ENCODE results near the gene AMDHD2. TPM values are rescaled to one million over a fixed set of nuclear protein-coding genes. Genes with fewer than 3 reads are reported as not detected.

The AMDHD2 gene
- total RNA-seq, 2 experiments from 2014 or later, result 51.8 to 59.7 TPM

- Histone ChIP-seq H3K4me2 (ENCODE audit: low read length) (no peak overlapping the region), H3K79me2 (ENCODE audit: insufficient read depth, low read depth, low read length) (no peaks in the 10 kb centered on the region), H3K27ac (ENCODE audit: low read depth, low read length, poor library complexity, severe bottlenecking) (no peak overlapping the region), H4K20me1 (ENCODE audit: insufficient read depth, low read length) (no peaks in the 10 kb centered on the region), H3K4me3 (ENCODE audit: low read depth, low read length, poor library complexity, severe bottlenecking) (no peak overlapping the region), H3K9me3 (ENCODE audit: low read length) (no peaks in the 10 kb centered on the region), H2AFZ (ENCODE audit: low read length) (no peak overlapping the region), H3K36me3 (ENCODE audit: insufficient read depth, low read length) (peaks cover 36% of the 10 kb centered on the region), H3K4me1 (ENCODE audit: insufficient read depth, low read length, poor library complexity, severe bottlenecking) (peaks cover 6% of the 10 kb centered on the region), H3K9me2 (ENCODE audit: insufficient read depth, low read length) (no peaks in the 10 kb centered on the region)
- no TSS peak for BruUV-seq (replicated peaks)
- no peak for DNase-seq (ENCODE audit: low spot score)
- intact Hi-C loops (cut with micrococcal nuclease; ENCODE audit: unreplicated experiment), result no loop called here
- TF ChIP-seq EZH2phosphoT487 (IDR thresholded peaks at IDR 0.05; ENCODE audit: borderline replicate concordance, low read depth, low read length) (no peak), CTCF (conservative IDR thresholded peaks at IDR 0.05; ENCODE audit: low read length) (no peak)
- POLR2A ChIA-PET, result no interaction called here
- CTCF ChIA-PET (ENCODE audit: unreplicated experiment), result no interaction called here
Measured at GRCh38 chr16:2526135-2526534, 6.0 kb downstream of the AMDHD2 start.

GRCh38 chr16:2527071-2527783 lies 7.1 kb downstream of the AMDHD2 start:
- no TSS peak for BruUV-seq (replicated peaks)
- TF ChIP-seq CTCF (conservative IDR thresholded peaks at IDR 0.05; ENCODE audit: low read length) (no peak), EZH2phosphoT487 (IDR thresholded peaks at IDR 0.05; ENCODE audit: borderline replicate concordance, low read depth, low read length) (no peak)
- Histone ChIP-seq H3K9me3 (ENCODE audit: low read length) (no peaks in the 10 kb centered on the region), H3K4me3 (ENCODE audit: low read depth, low read length, poor library complexity, severe bottlenecking) (no peak overlapping the region), H3K27ac (ENCODE audit: low read depth, low read length, poor library complexity, severe bottlenecking) (no peak overlapping the region), H2AFZ (ENCODE audit: low read length) (no peak overlapping the region), H3K4me2 (ENCODE audit: low read length) (no peak overlapping the region), H3K9me2 (ENCODE audit: insufficient read depth, low read length) (no peaks in the 10 kb centered on the region), H3K4me1 (ENCODE audit: insufficient read depth, low read length, poor library complexity, severe bottlenecking) (peaks cover 8% of the 10 kb centered on the region), H3K36me3 (ENCODE audit: insufficient read depth, low read length) (peaks cover 36% of the 10 kb centered on the region), H3K79me2 (ENCODE audit: insufficient read depth, low read depth, low read length) (no peaks in the 10 kb centered on the region), H4K20me1 (ENCODE audit: insufficient read depth, low read length) (no peaks in the 10 kb centered on the region)
- intact Hi-C loops (cut with micrococcal nuclease; ENCODE audit: unreplicated experiment), result no loop called here
- ChIA-PET CTCF (ENCODE audit: unreplicated experiment) (no interaction called here), POLR2A (no interaction called here)
- no peak for DNase-seq (ENCODE audit: low spot score)

GRCh38 chr16:2527784-2528100 lies 7.6 kb downstream of the AMDHD2 start:
- ChIA-PET POLR2A (no interaction called here), CTCF (ENCODE audit: unreplicated experiment) (no interaction called here)
- Histone ChIP-seq H3K4me1 (ENCODE audit: insufficient read depth, low read length, poor library complexity, severe bottlenecking) (peaks cover 10% of the 10 kb centered on the region), H3K79me2 (ENCODE audit: insufficient read depth, low read depth, low read length) (no peaks in the 10 kb centered on the region), H3K27ac (ENCODE audit: low read depth, low read length, poor library complexity, severe bottlenecking) (no peak overlapping the region), H3K36me3 (ENCODE audit: insufficient read depth, low read length) (peaks cover 36% of the 10 kb centered on the region), H4K20me1 (ENCODE audit: insufficient read depth, low read length) (no peaks in the 10 kb centered on the region), H2AFZ (ENCODE audit: low read length) (no peak overlapping the region), H3K4me2 (ENCODE audit: low read length) (no peak overlapping the region), H3K9me2 (ENCODE audit: insufficient read depth, low read length) (no peaks in the 10 kb centered on the region), H3K9me3 (ENCODE audit: low read length) (no peaks in the 10 kb centered on the region), H3K4me3 (ENCODE audit: low read depth, low read length, poor library complexity, severe bottlenecking) (no peak overlapping the region)
- BruUV-seq (replicated peaks), result no TSS peak
- intact Hi-C loops (cut with micrococcal nuclease; ENCODE audit: unreplicated experiment), result no loop called here
- DNase-seq (ENCODE audit: low spot score), result no peak
- TF ChIP-seq CTCF (conservative IDR thresholded peaks at IDR 0.05; ENCODE audit: low read length) (no peak), EZH2phosphoT487 (IDR thresholded peaks at IDR 0.05; ENCODE audit: borderline replicate concordance, low read depth, low read length) (no peak)
